Calu3 (cell line): ENCODE results near the gene ATP6V1F. TPM values are rescaled to one million over a fixed set of nuclear protein-coding genes. Genes with fewer than 3 reads are reported as not detected.
A peak's percentile ranks its signal among the peaks of the same experiment; 100 is the strongest.

ENCODE experiments used
- BruUV-seq: library from RNA; stranded (reverse); fragments of 400-500 nt; replicated peaks from 2 replicates; lab custom pipeline; 2021; lab: Mats Ljungman, UMichigan
- CTCF ChIA-PET: fragments of 300-600 bp; sonication (Branson Sonifier 250); formaldehyde crosslinking; loops from one replicate; lab custom pipeline; 2022; ENCODE audit warnings: antibody characterized with exemption; lab: Charles Lee
- DNase-seq: peaks from one replicate; pipeline ENCODE4 v3.0.0; 2022
- H3K27ac Mint-ChIP-seq: one replicate; pipeline ENCODE4 v1.8.0; 2022; ENCODE audit warnings: mixed read lengths; ENCODE audit not compliant: unreplicated experiment
- H3K27me3 Mint-ChIP-seq: one replicate; pipeline ENCODE4 v1.8.0; 2022; ENCODE audit warnings: mixed read lengths; ENCODE audit not compliant: unreplicated experiment
- H3K36me3 Mint-ChIP-seq: one replicate; pipeline ENCODE4 v1.8.0; 2022; ENCODE audit warnings: mild to moderate bottlenecking, moderate library complexity, mixed read lengths; ENCODE audit not compliant: insufficient read depth, unreplicated experiment
- H3K4me1 Mint-ChIP-seq: one replicate; pipeline ENCODE4 v1.8.0; 2022; ENCODE audit warnings: mild to moderate bottlenecking, low read depth, mixed read lengths; ENCODE audit not compliant: unreplicated experiment
- H3K4me3 Mint-ChIP-seq: one replicate; pipeline ENCODE4 v1.8.0; 2022; ENCODE audit warnings: mild to moderate bottlenecking, low read depth, moderate library complexity, mixed read lengths; ENCODE audit not compliant: unreplicated experiment
- H3K9me3 Mint-ChIP-seq: one replicate; pipeline ENCODE4 v1.8.0; 2022; ENCODE audit warnings: low read depth, mixed read lengths; ENCODE audit not compliant: unreplicated experiment
- CTCF ChIP-seq: fragments of 200-600 bp; IDR thresholded peaks from one replicate; pipeline ENCODE4 v1.8.0; 2022; ENCODE audit warnings: antibody characterized with exemption; ENCODE audit not compliant: unreplicated experiment
- intact Hi-C: fragments of 100-400 bp; cut with micrococcal nuclease; formaldehyde crosslinking; loops from one replicate; pipeline ENCODE4 v1.10.0; 2022; ENCODE audit not compliant: unreplicated experiment
- total RNA-seq: library from RNA; stranded (reverse); gene quantifications from 2 replicates; pipeline ENCODE4 v1.2.3, GENCODE V29; 2022

Gene ATP6V1F
- total RNA-seq, 1 experiment from 2014 or later = 104 TPM

DNA sequence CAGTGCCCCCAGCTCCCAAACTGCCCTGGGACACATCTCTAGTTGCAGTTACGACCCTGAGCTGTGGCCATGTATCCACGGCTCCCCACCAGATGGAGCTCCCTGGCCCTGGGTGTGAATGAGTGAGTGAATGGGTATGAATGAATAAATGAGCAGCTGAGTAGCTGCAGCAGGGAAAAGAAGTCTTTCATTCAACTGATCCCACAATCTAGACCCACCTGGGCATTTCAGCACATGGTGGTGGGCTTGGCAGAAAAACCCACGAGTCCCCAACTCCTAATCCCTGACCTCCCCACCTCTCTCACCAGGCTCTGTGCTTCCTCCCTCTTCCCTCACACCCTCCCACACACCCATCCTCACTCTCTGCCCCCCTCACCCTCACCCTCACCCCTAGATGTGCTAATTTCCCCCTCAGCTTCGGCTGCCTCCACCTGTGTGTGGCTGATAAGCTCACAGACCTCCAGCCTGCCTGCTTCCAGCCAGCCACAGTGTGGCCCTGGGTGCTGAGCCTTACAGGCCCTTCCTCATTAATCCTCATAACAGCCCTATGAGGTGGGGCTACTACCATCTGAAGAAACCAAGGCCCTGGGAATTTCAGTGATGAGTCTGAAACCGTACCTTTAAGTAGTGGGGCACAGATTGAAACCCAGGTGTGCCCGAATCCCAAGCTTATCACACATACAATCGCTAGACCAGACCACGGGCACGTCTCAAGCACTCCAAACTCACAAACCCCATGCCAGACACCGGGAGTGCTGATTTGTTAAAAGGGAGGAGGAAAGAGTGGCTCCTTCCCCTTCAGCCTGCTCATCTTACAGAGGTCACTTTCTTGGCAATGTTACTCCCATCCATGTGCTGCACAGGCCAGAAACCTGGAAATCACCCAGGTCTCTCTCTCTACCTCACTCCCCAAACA is 2.2 kb upstream of the ATP6V1F start:
- intact Hi-C loops = loop anchor here (10.0 kb wide), 1 partner anchor 76 kb away; no protein-coding TSS in a partner anchor
- Mint-ChIP-seq H3K9me3 (no peaks in the 10 kb centered on the region), H3K36me3 (peaks cover 27% of the 10 kb centered on the region), H3K4me3 (no peak overlapping the region), H3K27ac (no peak overlapping the region), H3K4me1 (peaks cover 8% of the 10 kb centered on the region), H3K27me3 (peaks cover 20% of the 10 kb centered on the region)
- BruUV-seq = no TSS peak
- no peak for DNase-seq
- no peak for TF ChIP-seq CTCF
- CTCF ChIA-PET = interaction anchor here (0.6 to 1.1 kb wide), 4 partner anchors 10 to 231 kb away, joined by 3 to 4 read pairs (median 3); no protein-coding TSS in a partner anchor

DNA sequence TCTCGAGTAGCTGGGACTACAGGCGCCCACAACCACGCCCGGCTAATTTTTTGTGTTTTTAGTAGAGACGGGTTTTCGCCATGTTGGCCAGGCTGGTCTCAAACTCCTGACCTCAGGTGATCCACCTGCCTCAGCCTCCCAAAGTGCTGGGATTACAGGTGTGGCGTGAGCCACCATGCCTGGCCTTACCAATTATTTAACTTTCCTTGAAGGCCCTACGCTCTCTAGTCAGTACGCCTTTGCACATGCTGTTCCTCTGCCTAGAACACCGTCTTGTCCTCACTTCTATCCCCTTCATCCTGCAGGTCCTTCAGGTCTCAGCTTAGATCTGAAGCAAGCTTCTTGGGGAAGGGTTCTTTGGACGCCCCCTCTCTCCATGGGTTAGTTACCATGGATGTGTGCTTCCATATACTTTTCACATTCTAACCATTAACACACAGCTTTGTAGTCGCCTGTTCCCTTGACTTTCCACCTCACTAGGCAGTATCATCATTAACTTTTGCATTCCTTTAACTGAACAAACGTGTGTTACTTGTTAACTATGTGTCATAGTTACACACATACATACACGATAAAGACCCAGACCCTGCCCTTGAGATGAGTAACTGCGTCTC is 592 bp upstream of the ATP6V1F start:
- BruUV-seq = no TSS peak

GRCh38 chr7:128863433-128863989 is 855 bp downstream of the ATP6V1F start:
- Mint-ChIP-seq H3K9me3 (no peaks in the 10 kb centered on the region), H3K4me1 (peaks cover 17% of the 10 kb centered on the region), H3K36me3 (peaks cover 37% of the 10 kb centered on the region), H3K4me3 (peak overlapping the region; percentile 90), H3K27ac (no peak overlapping the region), H3K27me3 (peaks cover 6% of the 10 kb centered on the region)
- TSS peak; percentile 47 for BruUV-seq
- TF ChIP-seq CTCF = peak; percentile 56
- peak; percentile 67 for DNase-seq
- CTCF ChIA-PET = interaction anchor here (1.0 to 1.9 kb wide), 3 partner anchors 14 to 228 kb away, joined by 3 to 9 read pairs (median 5); no protein-coding TSS in a partner anchor
- intact Hi-C loops = loop anchor here (2.0 to 10.0 kb wide), 2 partner anchors 79 to 227 kb away; no protein-coding TSS in a partner anchor

More for the DNA sequence above, 592 bp upstream of the ATP6V1F start:
- H3K9me3 Mint-ChIP-seq = no peaks in the 10 kb centered on the region
- no peak for DNase-seq
- CTCF ChIA-PET = interaction anchor here (0.5 to 1.9 kb wide), 2 partner anchors 230 to 393 kb away, joined by 3 to 9 read pairs; no protein-coding TSS in a partner anchor
- peaks cover 8% of the 10 kb centered on the region for H3K27me3 Mint-ChIP-seq
- H3K4me3 Mint-ChIP-seq = peak overlapping the region; percentile 90
- H3K27ac Mint-ChIP-seq = peak overlapping the region; percentile 82
- TF ChIP-seq CTCF = no peak
- peaks cover 8% of the 10 kb centered on the region for H3K4me1 Mint-ChIP-seq
- H3K36me3 Mint-ChIP-seq = peaks cover 32% of the 10 kb centered on the region
- intact Hi-C loops = loop anchor here (2.0 to 10.0 kb wide), 2 partner anchors 77 to 229 kb away; no protein-coding TSS in a partner anchor

GRCh38 chr7:128865303-128865702 is 2.6 kb downstream of the ATP6V1F start:
- intact Hi-C loops = loop anchor here (10.0 kb wide), 1 partner anchor 81 kb away; no protein-coding TSS in a partner anchor
- Mint-ChIP-seq H3K4me3 (no peak overlapping the region), H3K4me1 (peaks cover 20% of the 10 kb centered on the region), H3K27me3 (peaks cover 2% of the 10 kb centered on the region), H3K9me3 (no peaks in the 10 kb centered on the region), H3K27ac (no peak overlapping the region), H3K36me3 (peaks cover 52% of the 10 kb centered on the region)
- no TSS peak for BruUV-seq
- DNase-seq = no peak
- no peak for TF ChIP-seq CTCF
- CTCF ChIA-PET = no interaction called here
